K562 (cell line): Measurements from ENCODE around the gene PRTN3. TPM values are rescaled to one million over a fixed set of nuclear protein-coding genes. Genes with fewer than 3 reads are reported as not detected.
"Not testable (repeated sequence)": the region's sequence is repeated elsewhere in the genome, so short reads cannot be mapped to it uniquely, and the experiment has no call there.

Experiments used
- ATAC-seq: fragments of 200-7000 bp; cut with Tn5 transposase; 3 replicates; pipeline ENCODE4 v1.9.1; 2020; ENCODE audit warnings: moderate library complexity
- BruUV-seq: library from RNA; stranded (reverse); fragments of 400-500 nt; replicated peaks from 2 replicates; lab custom pipeline; 2021; lab: Mats Ljungman, UMichigan
- CTCF ChIA-PET: fragments of 300-600 bp; formaldehyde crosslinking; extraction: SDS; loops from one replicate; lab custom pipeline; 2021; ENCODE audit warnings: low intra/inter-chr PET ratio; lab: Yijun Ruan, JAX
- POLR2A ChIA-PET: fragments of 300-600, 350-650 bp; sonication (Branson Sonifier 250); formaldehyde crosslinking; extraction: SDS; loops from one replicate; lab custom pipeline; 2021; ENCODE audit warnings: antibody characterized with exemption, inconsistent platforms; lab: Yijun Ruan, JAX
- DNase-seq, 4 experiments: peaks; one replicate each; pipeline versions ENCODE4 v3.0.0 to v3.0.0-alpha.2; 2011 to 2018; ENCODE audit warnings: low spot score in 3 of 4, mixed read lengths in 3 of 4; ENCODE audit errors: extremely low read depth in 1 of 4
- FAIRE-seq: peaks from 2 replicates; lab custom pipeline; 2011; peaks lifted over from hg19 to GRCh38; lab: Jason Lieb, UNC
- H2AFZ ChIP-seq: 2 replicates; pipeline ENCODE4 v1.6.0; 2011; ENCODE audit warnings: low read depth, low read length, control low read depth, inconsistent platforms
- H3K27ac ChIP-seq: fragments of 200-600 bp; 3 replicates; pipeline ENCODE4 v1.8.0; 2011; ENCODE audit warnings: low read depth, mild to moderate bottlenecking, control low read depth, inconsistent platforms, low read length, moderate library complexity, mixed read lengths; ENCODE audit errors: extremely low read depth
- H3K27me3 ChIP-seq, 2 experiments: fragments of 300-600 bp in 1 of 2; 2 replicates in 1 of 2; 3 replicates in 1 of 2; pipeline versions ENCODE4 v1.6.0 to v1.8.0; 2011; ENCODE audit warnings: inconsistent platforms in 2 of 2, low read length in 2 of 2, mild to moderate bottlenecking in 1 of 2, mixed read lengths in 1 of 2, moderate library complexity in 1 of 2; ENCODE audit not compliant: control insufficient read depth in 2 of 2, insufficient read depth in 2 of 2
- H3K36me3 ChIP-seq: fragments of 300-600 bp; 3 replicates; pipeline ENCODE4 v1.8.0; 2011; ENCODE audit warnings: mild to moderate bottlenecking, low read length, inconsistent platforms; ENCODE audit not compliant: control insufficient read depth, insufficient read depth
- H3K4me1 ChIP-seq, 2 experiments: fragments of 200-600 bp in 1 of 2; replicated peaks in 1 of 2; 2 replicates in 1 of 2; 3 replicates in 1 of 2; pipeline versions ENCODE4 v1.5.1 to v1.8.0; 2011; ENCODE audit warnings: inconsistent platforms in 2 of 2, low read length in 2 of 2, mild to moderate bottlenecking in 1 of 2, mixed read lengths in 1 of 2, moderate library complexity in 1 of 2; ENCODE audit not compliant: control insufficient read depth in 2 of 2, insufficient read depth in 2 of 2
- H3K4me2 ChIP-seq: 2 replicates; pipeline ENCODE4 v1.6.1; 2011; ENCODE audit warnings: low read length, control low read depth, inconsistent platforms, mixed read lengths; ENCODE audit not compliant: insufficient read depth
- H3K4me3 ChIP-seq: fragments of 200-600 bp; sonication (generic), shearing (Covaris generic); 2 replicates; pipeline ENCODE4 v1.5.1; 2016; ENCODE audit warnings: control low read depth, inconsistent platforms
- H3K79me2 ChIP-seq: fragments of 200-600 bp; 3 replicates; pipeline ENCODE4 v1.8.0; 2011; ENCODE audit warnings: low read length, inconsistent platforms; ENCODE audit not compliant: control insufficient read depth, insufficient read depth
- H3K9ac ChIP-seq, 2 experiments: 2 replicates each; pipeline versions ENCODE4 v1.6.0 to v1.6.1; 2011; ENCODE audit warnings: low read depth in 2 of 2, low read length in 2 of 2, control low read depth in 1 of 2, inconsistent platforms in 1 of 2, mild to moderate bottlenecking in 1 of 2, mixed read lengths in 1 of 2; ENCODE audit not compliant: insufficient read depth in 1 of 2
- H3K9me1 ChIP-seq: one replicate; pipeline ENCODE4 v1.6.0; 2011; ENCODE audit warnings: inconsistent platforms, mild to moderate bottlenecking, low read length, moderate library complexity; ENCODE audit not compliant: control insufficient read depth, insufficient read depth
- H3K9me3 ChIP-seq: replicated peaks from 2 replicates; pipeline ENCODE4 v1.5.1; 2011; ENCODE audit warnings: low read depth, low read length, inconsistent platforms; ENCODE audit not compliant: control insufficient read depth, insufficient read depth
- H4K20me1 ChIP-seq: replicated peaks from 2 replicates; pipeline ENCODE4 v1.6.1; 2011; ENCODE audit warnings: low read length, inconsistent platforms, mixed read lengths; ENCODE audit not compliant: control insufficient read depth, insufficient read depth
- POLR2G ChIP-seq: fragments of 200-400 bp; formaldehyde crosslinking; IDR thresholded peaks from 2 replicates; pipeline ENCODE4 v1.6.1; 2017; ENCODE audit warnings: low read depth, mild to moderate bottlenecking, antibody characterized with exemption, low read length, moderate library complexity
- WGBS: fragments of 100-300 bp; shearing (Covaris generic); methylation state at CpG from one replicate; pipeline ENCODE4 v1.1.6; 2016; ENCODE audit warnings: low coverage, mixed read lengths; ENCODE audit not compliant: insufficient coverage; ENCODE audit errors: missing lambda C conversion rate; 5-methylcytosine and 5-hydroxymethylcytosine counted together
- in situ Hi-C: fragments of 300-500 bp; cut with MboI; formaldehyde crosslinking; loops from 4 replicates; pipeline ENCODE4 v1.15.0; 2018; ENCODE audit warnings: inconsistent platforms, mixed read lengths
- intact Hi-C: fragments of 100-400 bp; cut with micrococcal nuclease; formaldehyde crosslinking; loops from 2 replicates; pipeline ENCODE4 v1.14.2; 2022
- polyA plus RNA-seq, 8 experiments: library from polyadenylated mRNA; depleted of rRNA in 4 of 8; stranded (reverse) in 5 of 8; unstranded in 3 of 8; fragments of >200 nt; fragmentation: Nextera tagmentation in 2 of 8; fragmentation: Illumina TruSeq in 1 of 8; extraction: Ambion mirVana in 2 of 8; extraction: Trizol in 1 of 8; gene quantifications; 2 replicates each; pipeline versions ENCODE4 v1.2.1 to v1.2.3, GENCODE V29; 2011 to 2014; ENCODE audit warnings: inconsistent platforms in 1 of 8, missing spikeins in 1 of 8
- total RNA-seq, 7 experiments: library from RNA; depleted of rRNA in 6 of 7; stranded (reverse); fragments of >200 nt in 6 of 7; fragmentation: Illumina TruSeq in 2 of 7; extraction: Trizol in 2 of 7; gene quantifications; 2 replicates each; pipeline versions ENCODE4 v1.2.1 to v1.2.3, GENCODE V29; 2011 to 2021; ENCODE audit warnings: low replicate concordance in 1 of 7

The PRTN3 gene
- total and polyA plus RNA-seq, 9 of the 15 experiments (the other 6 are each of a cell fraction or from before 2014, with no cell fraction given): 0.14 to 0.86 (median 0.43) TPM; not detected in 3

- POLR2A ChIA-PET: interaction anchor here (0.6 to 2.4 kb wide), 3 partner anchors 12 to 81 kb away, joined by 3 to 6 read pairs (median 3); partner anchors contain the start of genes MED16 and PTBP1
These were observed 37.3 kb downstream of the PRTN3 start for GRCh38 chr19:877992-878660.

GRCh38 chr19:878751-879561 is 38.2 kb downstream of the PRTN3 start:
- H3K27ac ChIP-seq, BruUV-seq, H3K27me3 ChIP-seq, FAIRE-seq, H3K9ac ChIP-seq, ATAC-seq, H4K20me1 ChIP-seq, H3K9me1 ChIP-seq, H3K4me3 ChIP-seq, in situ Hi-C loops, H3K4me2 ChIP-seq, H2AFZ ChIP-seq, H3K79me2 ChIP-seq, CTCF ChIA-PET, H3K9me3 ChIP-seq, DNase-seq, intact Hi-C loops: not testable (repeated sequence)
- TF ChIP-seq POLR2G: peak; percentile 28
- H3K36me3 ChIP-seq: peaks cover 63% of the 10 kb centered on the region
- POLR2A ChIA-PET: interaction anchor here (0.7 to 3.1 kb wide), 5 partner anchors 11 to 82 kb away, joined by 3 to 11 read pairs (median 3); partner anchors contain the start of gene PTBP1
- WGBS: 76% methylated on average over 17 of the region's 24 CpGs
- peaks cover 0 to 41% of the 10 kb centered on the region in 2 experiments; a peak in 2 of 5 replicates for H3K4me1 ChIP-seq

More at GRCh38 chr19:877992-878660, 37.3 kb downstream of the PRTN3 start:
- FAIRE-seq, H3K9me1 ChIP-seq, DNase-seq, CTCF ChIA-PET, H3K79me2 ChIP-seq, H3K4me2 ChIP-seq, H3K9me3 ChIP-seq, H3K4me3 ChIP-seq, H4K20me1 ChIP-seq, BruUV-seq, H3K27ac ChIP-seq, H3K9ac ChIP-seq, in situ Hi-C loops, H2AFZ ChIP-seq, ATAC-seq, H3K27me3 ChIP-seq, intact Hi-C loops: not testable (repeated sequence)
- peaks cover 62% of the 10 kb centered on the region for H3K36me3 ChIP-seq
- H3K4me1 ChIP-seq: peaks cover 4 to 42% of the 10 kb centered on the region in 2 experiments; a peak in 4 of 5 replicates
- TF ChIP-seq POLR2G: peak; percentile 35
- 64% methylated on average over 8 of the region's 23 CpGs for WGBS
